BLaER1 treated with 17β-estradiol and CSF1 and Interleukin-3, amounts not matched to agents 10 nM and 100 nM (cell line): ENCODE results near the gene PXYLP1.
"Not testable (repeated sequence)": the region's sequence is repeated elsewhere in the genome, so short reads cannot be mapped to it uniquely, and the experiment has no call there.

Source experiments
- H3K27ac ChIP-seq, 11 experiments: shearing (Covaris generic); formaldehyde crosslinking; 2 replicates each; pipeline ENCODE4 v1.8.1; 2022
- H3K27me3 ChIP-seq, 11 experiments: shearing (Covaris generic); formaldehyde crosslinking; 2 replicates each; pipeline ENCODE4 v1.8.1; 2022
- H3K36me3 ChIP-seq, 11 experiments: shearing (Covaris generic); formaldehyde crosslinking; 2 replicates each; pipeline ENCODE4 v1.8.1; 2022
- H3K4me1 ChIP-seq, 10 experiments: shearing (Covaris generic); formaldehyde crosslinking; 2 replicates each; pipeline ENCODE4 v1.8.1; 2022
- H3K4me2 ChIP-seq, 11 experiments: shearing (Covaris generic); formaldehyde crosslinking; 2 replicates each; pipeline ENCODE4 v1.8.1; 2022
- H3K4me3 ChIP-seq, 10 experiments: shearing (Covaris generic); formaldehyde crosslinking; 2 replicates each; pipeline ENCODE4 v1.8.1; 2022
- H3K9ac ChIP-seq, 11 experiments: shearing (Covaris generic); formaldehyde crosslinking; 2 replicates each; pipeline ENCODE4 v1.8.1; 2022
- H3K9me3 ChIP-seq, 11 experiments: shearing (Covaris generic); formaldehyde crosslinking; replicated peaks in 1 of 11; 2 replicates each; pipeline ENCODE4 v1.8.1; 2022
- H4K20me1 ChIP-seq, 11 experiments: shearing (Covaris generic); formaldehyde crosslinking; 2 replicates each; pipeline ENCODE4 v1.8.1; 2022
- Cebpa-rat ChIP-seq, 11 experiments: shearing (Covaris generic); IDR thresholded peaks; 2 replicates each; pipeline ENCODE4 v1.8.1; 2022

The PXYLP1 gene

GRCh38 chr3:141311496-141312353 is 80.1 kb downstream of the PXYLP1 start:
- Histone ChIP-seq H3K9me3 (no peaks in the 10 kb centered on the region), H3K27ac (peak overlapping the region; percentile 66 to 84 (median 75)), H3K4me1 (peaks cover 11 to 18% (median 15%) of the 10 kb centered on the region in 10 experiments), H3K4me2 (peak overlapping the region; percentile 80 to 97 (median 89)), H3K36me3 (no peaks in the 10 kb centered on the region), H3K27me3 (no peaks in the 10 kb centered on the region), H3K4me3 (peak overlapping the region; percentile 62 to 80 (median 72)), H4K20me1 (no peaks in the 10 kb centered on the region), H3K9ac (peak overlapping the region; percentile 59 to 81 (median 75))
- TF ChIP-seq Cebpa-rat (IDR thresholded peaks at IDR 0.05), result no peak

GRCh38 chr3:141312354-141313092 is 80.9 kb downstream of the PXYLP1 start:
- no peaks in the 10 kb centered on the region for H3K9me3 ChIP-seq
- no peaks in the 10 kb centered on the region for H3K27me3 ChIP-seq
- H3K36me3 ChIP-seq, result no peaks in the 10 kb centered on the region
- TF ChIP-seq Cebpa-rat (IDR thresholded peaks at IDR 0.05), result no peak
- H3K4me2 ChIP-seq, result peak overlapping the region; percentile 78 to 97 (median 88)
- H3K9ac ChIP-seq, result peak overlapping the region; percentile 59 to 81 (median 74); a peak in 18 of 22 replicates
- H3K4me3 ChIP-seq, result peak overlapping the region; percentile 62 to 80 (median 72)
- no peaks in the 10 kb centered on the region for H4K20me1 ChIP-seq
- peak overlapping the region; percentile 66 to 84 (median 75); a peak in 21 of 22 replicates for H3K27ac ChIP-seq
- H3K4me1 ChIP-seq, result peaks cover 11 to 18% (median 15%) of the 10 kb centered on the region in 10 experiments

- peak overlapping the region in 4 of 11 experiments; percentile 79 to 92 (median 86); a peak in 6 of 22 replicates for H3K4me2 ChIP-seq
- peaks cover 0 to 5% (median 4%) of the 10 kb centered on the region in 11 experiments; a peak in 7 of 22 replicates for H3K9me3 ChIP-seq
- no peak overlapping the region for H3K9ac ChIP-seq
- TF ChIP-seq Cebpa-rat (IDR thresholded peaks at IDR 0.05), result no peak
- no peak overlapping the region for H3K27ac ChIP-seq
- H4K20me1 ChIP-seq, result no peaks in the 10 kb centered on the region
- peaks cover 11 to 18% (median 15%) of the 10 kb centered on the region in 10 experiments for H3K4me1 ChIP-seq
- H3K4me3 ChIP-seq, result no peak overlapping the region
- H3K36me3 ChIP-seq, result no peaks in the 10 kb centered on the region
- H3K27me3 ChIP-seq, result no peaks in the 10 kb centered on the region
These were observed 81.6 kb downstream of the PXYLP1 start for GRCh38 chr3:141313093-141313683.

GRCh38 chr3:141314415-141314814 is 82.8 kb downstream of the PXYLP1 start:
- H3K4me2 ChIP-seq, H4K20me1 ChIP-seq, H3K4me3 ChIP-seq, H3K36me3 ChIP-seq, H3K27ac ChIP-seq, H3K27me3 ChIP-seq, H3K9ac ChIP-seq: not testable (repeated sequence)
- Histone ChIP-seq H3K9me3 (peaks cover 0 to 13% (median 9%) of the 10 kb centered on the region in 11 experiments; a peak in 8 of 22 replicates), H3K4me1 (peaks cover 11 to 18% (median 15%) of the 10 kb centered on the region in 10 experiments)

GRCh38 chr3:141316851-141317250 is 85.2 kb downstream of the PXYLP1 start:
- Histone ChIP-seq H3K36me3 (no peaks in the 10 kb centered on the region), H3K27me3 (no peaks in the 10 kb centered on the region), H3K9ac (no peak overlapping the region), H3K4me3 (no peak overlapping the region), H4K20me1 (no peaks in the 10 kb centered on the region), H3K4me2 (no peak overlapping the region), H3K27ac (no peak overlapping the region), H3K4me1 (peaks cover 9 to 23% (median 18%) of the 10 kb centered on the region in 10 experiments), H3K9me3 (peaks cover 0 to 13% (median 9%) of the 10 kb centered on the region in 11 experiments; a peak in 8 of 22 replicates)
- TF ChIP-seq Cebpa-rat (IDR thresholded peaks at IDR 0.05), result no peak

- peaks cover 0 to 14% (median 8%) of the 10 kb centered on the region in 10 experiments; a peak in 12 of 20 replicates for H3K4me1 ChIP-seq
- no peak for TF ChIP-seq Cebpa-rat (IDR thresholded peaks at IDR 0.05)
These were observed 88.9 kb downstream of the PXYLP1 start for GRCh38 chr3:141320399-141321108.

GRCh38 chr3:141321109-141321497 is 89.5 kb downstream of the PXYLP1 start:
- no peaks in the 10 kb centered on the region for H3K36me3 ChIP-seq
- peaks cover 0 to 14% (median 8%) of the 10 kb centered on the region in 10 experiments; a peak in 12 of 20 replicates for H3K4me1 ChIP-seq
- no peaks in the 10 kb centered on the region for H3K27me3 ChIP-seq
- H3K9me3 ChIP-seq, result peaks cover 0 to 13% (median 9%) of the 10 kb centered on the region in 11 experiments; a peak in 8 of 22 replicates
- H3K4me2 ChIP-seq, result peak overlapping the region in 6 of 11 experiments; percentile 10 to 63 (median 42); a peak in 10 of 22 replicates
- H3K4me3 ChIP-seq, result no peak overlapping the region
- no peak for TF ChIP-seq Cebpa-rat (IDR thresholded peaks at IDR 0.05)
- H3K9ac ChIP-seq, result no peak overlapping the region
- H3K27ac ChIP-seq, result no peak overlapping the region
- H4K20me1 ChIP-seq, result no peaks in the 10 kb centered on the region

More at GRCh38 chr3:141320399-141321108, 88.9 kb downstream of the PXYLP1 start:
- H3K9me3 ChIP-seq, result peaks cover 0 to 13% (median 9%) of the 10 kb centered on the region in 11 experiments; a peak in 8 of 22 replicates
- H3K36me3 ChIP-seq, result no peaks in the 10 kb centered on the region
- no peak overlapping the region for H3K4me3 ChIP-seq
- no peak overlapping the region for H3K9ac ChIP-seq
- no peaks in the 10 kb centered on the region for H3K27me3 ChIP-seq
- H3K27ac ChIP-seq, result peak overlapping the region in 1 of 11 experiments; percentile 6; a peak in 1 of 22 replicates
- H4K20me1 ChIP-seq, result no peaks in the 10 kb centered on the region
- H3K4me2 ChIP-seq, result peak overlapping the region in 6 of 11 experiments; percentile 10 to 63 (median 42); a peak in 10 of 22 replicates
